Measurements from ENCODE around the gene C1QL3. TPM values are rescaled to one million over a fixed set of nuclear protein-coding genes. Genes with fewer than 3 reads are reported as not detected.

Gene C1QL3
- total RNA-seq, 1 donor from 2014 or later = 0.80 TPM

GRCh38 chr10:16481052-16481728 is 40.5 kb downstream of the C1QL3 start:
- Mint-ChIP-seq H3K27ac (ENCODE audit: unreplicated experiment) (no peak overlapping the region), H3K4me1 (ENCODE audit: unreplicated experiment) (peaks cover 5% of the 10 kb centered on the region), H3K36me3 (ENCODE audit: low read depth, unreplicated experiment) (no peaks in the 10 kb centered on the region), H3K27me3 (ENCODE audit: unreplicated experiment) (peaks cover 1% of the 10 kb centered on the region), H3K9me3 (ENCODE audit: unreplicated experiment) (no peaks in the 10 kb centered on the region), H3K4me3 (ENCODE audit: unreplicated experiment) (no peak overlapping the region)
- no peak for TF ChIP-seq CTCF (IDR thresholded peaks at IDR 0.05; ENCODE audit: unreplicated experiment)
- DNase-seq (ENCODE audit: low spot score) = no peak

GRCh38 chr10:16478801-16479200 is 42.9 kb downstream of the C1QL3 start:
- Mint-ChIP-seq H3K36me3 (ENCODE audit: low read depth, unreplicated experiment) (no peaks in the 10 kb centered on the region), H3K27me3 (ENCODE audit: unreplicated experiment) (peaks cover 1% of the 10 kb centered on the region), H3K9me3 (ENCODE audit: unreplicated experiment) (no peaks in the 10 kb centered on the region), H3K27ac (ENCODE audit: unreplicated experiment) (no peak overlapping the region), H3K4me1 (ENCODE audit: unreplicated experiment) (peaks cover 5% of the 10 kb centered on the region), H3K4me3 (ENCODE audit: unreplicated experiment) (no peak overlapping the region)
- TF ChIP-seq CTCF (IDR thresholded peaks at IDR 0.05; ENCODE audit: unreplicated experiment) = no peak
- no peak for DNase-seq (ENCODE audit: low spot score)

- H3K4me1 Mint-ChIP-seq (ENCODE audit: unreplicated experiment) = peaks cover 5% of the 10 kb centered on the region
- DNase-seq (ENCODE audit: low spot score) = no peak
- H3K4me3 Mint-ChIP-seq (ENCODE audit: unreplicated experiment) = no peak overlapping the region
- no peak for TF ChIP-seq CTCF (IDR thresholded peaks at IDR 0.05; ENCODE audit: unreplicated experiment)
- no peak overlapping the region for H3K27ac Mint-ChIP-seq (ENCODE audit: unreplicated experiment)
- no peaks in the 10 kb centered on the region for H3K9me3 Mint-ChIP-seq (ENCODE audit: unreplicated experiment)
- H3K36me3 Mint-ChIP-seq (ENCODE audit: low read depth, unreplicated experiment) = no peaks in the 10 kb centered on the region
- peaks cover 1% of the 10 kb centered on the region for H3K27me3 Mint-ChIP-seq (ENCODE audit: unreplicated experiment)
Observed at GRCh38 chr10:16477757-16478156, 43.9 kb downstream of the C1QL3 start.

- TF ChIP-seq CTCF (IDR thresholded peaks at IDR 0.05; ENCODE audit: unreplicated experiment) = no peak
- no peaks in the 10 kb centered on the region for H3K4me1 Mint-ChIP-seq (ENCODE audit: unreplicated experiment)
- no peak for DNase-seq (ENCODE audit: low spot score)
- H3K9me3 Mint-ChIP-seq (ENCODE audit: unreplicated experiment) = no peaks in the 10 kb centered on the region
- no peaks in the 10 kb centered on the region for H3K27me3 Mint-ChIP-seq (ENCODE audit: unreplicated experiment)
- H3K27ac Mint-ChIP-seq (ENCODE audit: unreplicated experiment) = no peak overlapping the region
- no peaks in the 10 kb centered on the region for H3K36me3 Mint-ChIP-seq (ENCODE audit: low read depth, unreplicated experiment)
- H3K4me3 Mint-ChIP-seq (ENCODE audit: unreplicated experiment) = no peak overlapping the region
Observed at GRCh38 chr10:16472828-16473227, 48.9 kb downstream of the C1QL3 start.

GRCh38 chr10:16470747-16471146 is 50.9 kb downstream of the C1QL3 start:
- DNase-seq (ENCODE audit: low spot score) = no peak
- H3K4me3 Mint-ChIP-seq (ENCODE audit: unreplicated experiment) = no peak overlapping the region
- H3K4me1 Mint-ChIP-seq (ENCODE audit: unreplicated experiment) = no peaks in the 10 kb centered on the region

More at GRCh38 chr10:16470747-16471146, 50.9 kb downstream of the C1QL3 start:
- no peak for TF ChIP-seq CTCF (IDR thresholded peaks at IDR 0.05; ENCODE audit: unreplicated experiment)
- Mint-ChIP-seq H3K27me3 (ENCODE audit: unreplicated experiment) (no peaks in the 10 kb centered on the region), H3K9me3 (ENCODE audit: unreplicated experiment) (no peaks in the 10 kb centered on the region), H3K36me3 (ENCODE audit: low read depth, unreplicated experiment) (no peaks in the 10 kb centered on the region), H3K27ac (ENCODE audit: unreplicated experiment) (no peak overlapping the region)

Measured in endothelial cell (in vitro differentiated cells).